HG03196 (cell line): ENCODE results near the gene POLR1E.
"Not testable (repeated sequence)": the region's sequence is repeated elsewhere in the genome, so short reads cannot be mapped to it uniquely, and the experiment has no call there.

ENCODE experiments used
- ATAC-seq: cut with Tn5 transposase; IDR thresholded peaks from one replicate; pipeline ENCODE4 v1.9.1; 2021; ENCODE audit not compliant: unreplicated experiment

POLR1E gene

DNA sequence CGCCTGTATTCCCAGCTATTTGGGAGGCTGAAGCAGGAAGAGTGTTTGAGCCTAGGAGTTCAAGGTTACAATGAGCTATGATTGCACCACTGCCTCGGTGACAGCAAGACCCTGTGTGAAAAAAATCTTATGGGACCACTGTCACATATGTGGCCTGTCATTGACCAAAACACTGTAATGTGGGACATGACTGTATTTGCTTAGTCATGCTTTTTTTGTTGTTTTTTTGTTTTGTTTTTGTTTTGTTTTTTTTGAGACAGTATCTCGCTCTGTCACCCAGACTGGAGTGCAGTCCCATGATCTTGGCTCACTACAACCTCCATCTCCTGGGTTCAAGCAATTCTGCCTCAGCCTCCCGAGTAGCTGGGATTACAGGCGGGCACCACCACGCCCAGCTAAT lies 13.5 kb downstream of the POLR1E start:
- no peak for ATAC-seq

DNA sequence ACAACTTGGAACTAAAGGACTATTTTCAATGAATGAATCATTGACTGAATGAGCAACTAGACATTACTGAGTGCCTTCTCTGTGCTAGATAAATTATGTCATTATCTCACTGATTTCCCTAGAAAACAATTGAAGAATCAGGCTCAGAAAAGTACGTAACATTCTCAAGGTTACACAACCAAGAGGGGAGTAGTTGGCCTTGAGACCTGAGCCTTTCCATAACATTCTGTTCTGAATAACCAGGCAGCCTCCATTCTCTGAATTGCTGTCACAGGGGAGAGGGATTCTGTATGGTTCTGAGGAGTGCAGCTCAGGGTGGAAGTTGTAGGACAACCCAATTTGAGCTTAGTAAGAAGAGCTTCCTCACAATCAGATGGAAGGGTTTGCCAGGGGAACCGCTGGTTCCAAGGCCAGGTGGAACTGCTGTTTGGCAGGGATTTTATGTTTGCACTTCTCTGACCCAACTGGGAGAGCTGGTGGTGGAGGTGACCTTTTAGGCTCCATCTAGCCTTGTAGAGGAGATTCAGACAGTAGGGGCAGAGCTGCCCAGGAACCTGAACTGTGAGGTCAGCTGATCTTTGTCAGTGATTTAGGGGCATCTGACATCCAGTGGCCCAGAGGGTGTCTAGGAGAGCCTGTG lies 16.3 kb downstream of the POLR1E start:
- ATAC-seq, result no peak

DNA sequence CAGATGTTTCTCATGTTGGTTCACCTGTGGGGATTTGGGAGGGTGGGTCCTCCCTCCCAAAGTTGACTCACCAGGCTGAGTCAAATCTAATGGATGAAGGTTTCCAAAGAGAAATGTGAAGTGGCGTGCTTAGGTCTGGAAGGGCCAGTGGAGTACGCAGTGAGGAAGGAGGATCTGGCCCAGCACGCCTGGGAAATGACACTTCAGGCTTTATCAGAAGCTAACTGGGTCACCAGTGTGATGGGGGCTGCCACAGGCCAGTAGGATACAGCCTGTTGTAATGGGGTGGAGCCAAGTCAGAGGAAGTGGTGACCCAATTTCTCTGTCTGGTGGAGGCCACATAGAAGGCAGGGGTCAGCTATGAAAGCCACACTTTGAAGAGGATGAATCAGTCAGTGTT lies 18.0 kb downstream of the POLR1E start:
- no peak for ATAC-seq

DNA sequence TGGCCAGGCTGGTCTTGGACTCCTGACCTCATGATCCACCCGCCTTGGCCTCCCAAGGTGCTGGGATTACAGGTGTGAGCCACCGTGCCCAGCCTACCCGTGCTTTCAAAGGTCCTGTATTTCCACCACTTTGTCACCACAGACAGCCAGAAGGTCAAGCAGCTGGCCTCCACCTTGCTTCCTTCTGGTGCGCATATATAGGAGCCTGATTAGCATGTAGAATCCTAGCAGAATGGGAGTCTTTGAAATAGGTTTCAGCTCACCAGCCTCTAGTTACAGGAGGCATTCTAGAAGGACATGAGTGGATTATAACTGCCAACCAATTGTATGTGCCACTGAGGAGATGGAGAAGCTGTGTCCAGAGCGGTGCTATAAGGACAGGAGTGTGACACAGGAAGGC lies 18.9 kb downstream of the POLR1E start:
- no peak for ATAC-seq

DNA sequence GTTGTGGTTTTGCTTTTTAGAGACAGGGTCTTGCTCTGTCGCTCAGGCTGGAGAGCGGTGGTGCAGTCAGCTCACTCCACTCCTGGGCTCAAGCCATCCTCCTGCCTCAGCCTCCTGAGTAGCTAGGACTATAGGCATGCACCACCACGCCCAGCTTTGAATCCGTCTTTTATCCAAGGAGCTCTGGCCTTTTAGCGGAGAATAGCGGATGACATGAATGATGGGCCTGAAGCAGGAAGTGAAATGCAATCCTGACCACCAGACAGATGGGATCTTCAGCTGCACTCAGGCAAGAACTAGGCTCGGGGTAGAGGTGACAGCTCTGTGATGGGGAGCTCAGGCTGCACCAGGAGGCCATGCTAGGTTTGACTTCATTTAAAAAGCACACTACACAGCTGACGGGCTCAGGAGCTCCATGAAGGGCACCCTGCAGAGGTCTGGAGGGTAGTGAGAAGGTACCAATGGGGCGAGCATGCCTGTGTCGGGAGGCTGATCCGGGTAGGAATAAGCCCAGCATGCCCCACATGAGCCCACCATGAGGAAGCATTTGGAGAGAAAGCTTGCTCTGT lies 21.9 kb downstream of the POLR1E start:
- ATAC-seq, result no peak

DNA sequence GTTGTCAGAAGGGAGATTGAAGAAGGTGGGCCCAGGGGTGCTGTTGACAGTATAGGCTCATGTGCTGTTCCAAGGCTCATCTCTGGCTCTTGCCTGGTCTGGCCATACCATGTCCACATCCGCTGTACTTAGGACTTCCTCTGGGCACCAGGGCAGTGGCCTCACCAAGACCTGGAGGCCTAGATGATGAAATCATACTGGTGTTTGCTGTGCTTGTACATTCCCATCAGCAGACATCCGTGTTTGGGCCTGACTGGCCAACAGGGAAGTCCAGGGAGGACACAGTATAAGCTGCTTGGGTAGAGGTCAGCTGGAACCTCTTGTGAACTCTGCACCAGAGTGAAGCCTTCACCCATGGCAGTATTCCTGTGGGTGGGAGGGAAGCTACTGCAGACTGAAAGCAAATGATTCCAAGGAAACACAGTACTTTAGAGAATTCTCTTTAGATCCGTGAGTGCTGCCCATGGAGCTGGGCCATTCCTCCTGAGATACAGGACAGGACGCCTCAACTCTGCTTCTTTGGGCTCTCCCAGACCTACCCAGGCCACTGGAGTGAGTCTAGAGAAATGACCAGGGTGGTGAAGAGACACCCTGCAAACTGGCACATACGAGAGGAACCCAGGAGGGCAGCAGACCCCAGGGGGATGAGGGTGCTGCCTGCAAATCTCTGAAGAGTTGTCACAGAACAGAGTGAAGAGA lies 22.5 kb downstream of the POLR1E start:
- no peak for ATAC-seq

DNA sequence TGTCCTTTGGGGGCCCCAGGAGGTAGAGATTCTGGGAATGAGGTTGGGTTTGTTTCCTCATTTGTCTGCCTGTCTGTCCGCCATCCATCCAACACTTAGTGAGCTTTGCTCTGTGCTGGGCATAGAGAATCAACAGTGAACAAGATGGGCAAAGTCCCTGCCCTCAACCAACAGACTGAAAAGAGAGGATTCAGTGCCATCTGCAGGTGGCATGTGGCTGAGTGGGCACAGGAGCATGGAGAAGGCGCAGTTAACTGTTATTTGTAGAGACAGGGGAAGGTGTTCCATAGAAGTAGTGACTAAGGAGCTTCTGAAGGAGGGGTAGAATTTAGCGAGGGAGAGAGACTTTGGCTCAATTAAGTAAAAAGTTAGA lies 23.1 kb downstream of the POLR1E start:
- ATAC-seq, result no peak

DNA sequence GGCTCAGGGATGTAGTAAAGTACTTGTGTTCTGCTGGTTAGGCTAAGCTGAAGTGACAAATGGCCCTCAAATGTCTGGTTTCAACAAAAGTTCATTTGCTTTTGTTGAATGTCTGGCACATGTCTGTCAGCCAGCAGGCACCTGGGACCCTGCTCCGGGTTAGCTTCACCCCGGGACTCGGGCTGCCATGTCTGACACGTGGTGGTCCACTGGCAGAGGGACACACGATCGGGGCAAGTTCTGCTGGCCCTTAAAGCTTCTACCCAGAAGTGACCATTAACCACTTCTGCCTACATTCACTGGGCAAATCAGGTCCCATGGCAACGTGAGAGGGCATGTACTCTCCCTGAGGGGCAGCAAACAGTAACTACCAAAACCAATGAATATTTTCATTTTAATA lies 23.8 kb downstream of the POLR1E start:
- no peak for ATAC-seq

DNA sequence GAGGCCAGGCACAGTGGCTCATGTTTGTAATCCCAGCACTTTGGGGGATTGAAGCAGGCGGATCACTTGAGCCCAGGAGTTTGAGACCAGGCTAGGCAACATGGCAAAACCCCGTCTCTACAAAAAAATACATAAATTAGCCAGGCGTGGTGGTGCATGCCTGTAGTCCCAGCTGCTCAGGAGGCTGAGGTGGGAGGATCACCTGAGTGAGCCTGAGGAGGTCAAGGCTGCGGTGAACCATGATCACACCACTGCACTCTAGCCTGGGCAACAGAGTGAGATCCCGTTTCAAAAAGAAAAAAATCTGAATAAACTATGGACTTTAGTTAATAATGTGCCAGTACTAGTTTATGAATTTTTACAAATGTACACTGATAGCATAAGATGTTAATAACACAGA lies 24.3 kb downstream of the POLR1E start:
- not testable (repeated sequence) for ATAC-seq

DNA sequence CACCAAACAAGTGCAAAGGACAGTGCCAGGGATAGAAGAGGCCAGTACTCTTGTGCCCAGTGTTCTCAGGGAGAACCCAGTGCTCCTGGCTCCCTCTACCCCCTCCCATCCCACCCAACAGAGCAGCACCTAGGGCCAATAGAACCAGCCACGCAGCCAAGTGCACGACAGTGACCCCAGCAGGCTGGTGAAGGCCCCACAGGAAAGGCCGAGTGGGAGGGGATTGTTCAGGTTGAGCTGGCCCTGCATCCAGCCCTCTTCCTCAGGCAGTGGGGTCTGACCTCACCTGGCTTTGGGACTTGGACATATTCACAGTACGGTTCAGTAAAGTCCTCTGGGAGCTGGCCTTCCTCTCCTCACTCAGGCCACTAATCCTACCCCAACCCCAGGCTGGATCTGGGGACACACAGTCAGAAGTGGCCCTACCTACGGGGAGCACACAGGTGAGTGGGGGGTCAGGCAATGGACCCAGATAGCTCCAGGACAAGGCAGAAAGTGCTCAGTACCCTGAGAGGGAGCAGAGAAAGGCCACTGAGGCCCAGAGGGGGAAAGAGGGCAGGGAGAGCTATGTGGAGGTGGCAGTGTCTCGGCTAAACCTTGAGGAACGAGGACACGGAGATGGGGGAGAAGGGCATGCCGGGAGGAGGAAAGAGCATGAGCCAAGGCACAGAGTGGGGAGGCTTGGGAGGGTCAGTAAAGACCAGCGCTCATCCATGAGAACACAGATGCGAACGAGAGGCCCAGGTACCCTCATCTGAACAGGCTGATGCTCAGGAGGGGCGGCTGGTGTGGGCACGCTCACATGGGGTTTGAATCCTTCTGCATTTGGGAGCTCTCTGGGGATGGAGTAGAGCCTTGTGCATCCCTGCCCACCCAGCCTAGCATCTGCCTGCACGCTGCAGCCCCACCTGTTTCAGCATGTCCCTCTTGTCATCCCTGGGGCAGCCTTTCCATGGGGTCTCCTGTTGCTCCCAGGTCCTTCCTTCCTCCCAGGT lies 25.6 kb downstream of the POLR1E start:
- ATAC-seq, result no peak

DNA sequence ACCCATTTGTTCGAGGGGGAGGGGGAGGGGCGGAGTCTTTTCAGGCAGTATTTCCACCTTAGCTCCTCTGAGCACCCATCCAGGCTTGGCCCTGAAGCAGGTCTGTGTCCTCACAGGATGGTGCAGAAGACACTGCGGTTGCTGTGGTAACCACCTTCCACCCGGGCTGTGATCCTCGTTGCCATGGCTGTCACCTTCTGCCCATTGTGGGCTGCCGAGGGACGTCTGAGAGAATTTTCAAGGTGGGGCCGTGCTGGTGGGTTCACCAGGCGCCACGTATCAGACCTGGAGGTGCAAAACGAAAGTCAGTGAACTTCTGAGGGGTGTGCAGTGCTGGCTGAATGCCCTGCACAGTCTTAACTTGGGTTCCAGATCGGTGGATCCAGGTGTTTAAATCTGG lies 26.7 kb downstream of the POLR1E start:
- ATAC-seq, result no peak

DNA sequence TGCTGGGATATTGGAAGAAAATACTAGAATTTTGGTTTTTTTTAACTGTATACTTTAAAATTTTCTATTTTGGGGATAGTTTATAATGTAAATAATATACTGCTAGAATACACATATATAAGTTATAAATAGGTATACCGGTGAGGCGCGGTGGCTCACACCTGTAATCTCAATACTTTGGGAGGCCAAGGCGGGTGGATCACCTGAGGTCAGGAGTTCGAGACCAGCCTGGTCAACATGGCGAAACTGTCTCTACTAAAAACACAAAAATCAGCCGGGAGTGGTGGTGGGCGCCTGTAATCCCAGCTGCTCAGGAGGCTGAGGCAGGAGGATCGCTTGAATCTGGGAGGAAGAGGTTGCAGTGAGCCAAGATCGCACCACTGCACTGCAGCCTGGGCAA lies 28.7 kb downstream of the POLR1E start:
- ATAC-seq, result not testable (repeated sequence)

DNA sequence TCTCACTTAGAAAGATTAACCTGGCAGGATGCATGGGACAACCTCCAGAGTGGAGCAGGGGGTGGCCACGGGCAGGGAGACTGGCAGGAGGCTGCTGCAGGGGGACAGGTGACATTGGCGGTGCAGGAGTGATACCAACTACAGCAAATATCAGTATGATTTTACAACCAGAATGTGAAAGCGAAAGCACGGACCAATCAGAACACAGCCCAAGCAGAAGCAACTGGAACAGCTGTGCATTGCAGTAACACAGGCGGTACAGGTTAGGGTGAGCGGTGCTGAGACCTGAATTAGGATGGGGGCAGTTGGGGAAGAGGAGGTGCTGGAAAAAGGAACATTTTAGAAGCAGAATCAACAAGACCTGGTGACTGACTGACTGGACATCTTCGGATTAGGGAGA lies 29.3 kb downstream of the POLR1E start:
- ATAC-seq, result no peak

DNA sequence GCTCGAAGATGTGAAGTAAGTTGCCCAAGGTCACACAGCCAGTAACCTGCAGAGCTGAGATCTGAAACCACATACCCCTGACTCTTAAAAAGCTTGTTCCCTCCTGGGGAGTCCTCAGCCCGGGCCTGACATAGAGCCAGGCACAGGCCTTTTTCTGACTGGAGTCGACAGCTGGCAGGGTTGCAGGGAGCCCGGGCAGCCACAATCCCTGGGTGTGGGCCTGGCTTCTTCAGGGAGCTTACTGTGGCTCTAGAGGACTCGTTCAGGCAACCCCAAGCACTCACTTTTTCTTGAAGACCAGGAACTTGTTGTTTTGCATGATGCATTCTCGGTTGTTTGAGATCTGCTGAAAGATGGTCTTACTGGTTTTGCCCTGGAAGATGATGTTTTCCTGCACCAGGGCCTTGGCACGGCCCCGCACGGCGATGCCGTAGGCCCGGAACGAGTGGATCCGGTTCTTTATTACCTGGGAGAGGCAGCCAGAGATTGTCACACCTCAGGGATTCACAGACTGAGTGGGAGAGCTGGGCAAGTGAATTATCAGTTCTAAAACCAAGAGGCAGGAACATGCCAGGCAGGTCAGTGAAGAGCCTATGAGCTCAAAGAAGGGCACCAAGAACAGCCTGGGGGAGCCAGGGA lies 30.0 kb downstream of the POLR1E start:
- no peak for ATAC-seq

DNA sequence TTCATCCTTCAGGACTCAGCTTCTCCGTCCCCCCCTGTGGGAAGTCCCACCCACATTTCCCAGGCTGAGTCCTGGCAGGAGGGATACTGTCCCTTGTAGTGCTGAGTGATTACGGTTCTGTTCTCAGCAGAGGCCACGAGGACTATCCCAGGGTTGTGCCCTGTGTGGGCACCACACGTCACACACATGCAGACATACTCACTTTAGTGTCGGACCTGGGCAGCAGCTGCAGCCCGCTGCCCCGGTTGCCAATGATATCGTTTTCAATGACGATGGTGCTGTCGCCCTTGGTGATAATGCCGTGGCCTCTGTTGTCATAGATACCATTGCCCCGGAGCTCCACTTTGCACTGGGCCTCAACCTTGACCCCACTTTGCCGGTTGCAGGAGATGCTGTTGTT lies 32.2 kb downstream of the POLR1E start:
- ATAC-seq, result no peak

DNA sequence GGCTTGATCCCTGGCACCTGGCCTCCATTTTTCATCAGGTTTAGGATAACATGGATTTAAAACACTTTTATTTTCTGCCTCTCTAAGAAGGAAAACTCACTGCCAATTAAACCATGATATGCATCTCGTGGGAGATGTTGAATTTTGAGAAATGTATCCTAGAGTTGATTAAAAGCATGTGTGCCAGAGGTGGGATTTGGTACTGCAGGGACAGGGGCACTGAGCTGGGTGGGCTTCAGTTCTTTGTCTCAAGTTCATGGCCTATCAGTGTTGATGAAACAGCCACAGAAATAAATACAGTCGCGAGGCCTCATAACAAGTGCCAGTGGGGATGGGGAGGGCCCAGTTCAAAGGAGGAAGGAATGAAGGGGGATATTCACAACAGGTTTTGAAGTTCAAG lies 34.9 kb downstream of the POLR1E start:
- no peak for ATAC-seq

DNA sequence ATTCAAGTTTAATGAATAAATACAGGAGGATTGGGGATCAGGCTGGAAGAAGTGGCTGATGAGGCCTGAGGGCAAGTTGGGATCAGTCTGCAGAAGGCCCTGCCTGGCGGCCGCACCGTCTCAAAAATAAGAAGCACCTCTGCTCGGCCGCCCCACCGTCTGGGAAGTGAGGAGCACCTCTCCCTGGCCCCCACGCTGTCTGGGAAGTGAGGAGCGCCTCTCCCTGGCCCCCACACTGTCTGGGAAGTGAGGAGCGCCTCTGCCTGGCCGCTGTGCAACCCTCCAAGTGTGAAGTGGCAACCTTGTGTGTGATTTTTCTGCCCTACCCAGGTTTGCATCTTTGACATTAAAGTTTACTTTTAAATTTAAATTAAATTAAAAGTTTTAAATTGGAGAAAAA lies 35.4 kb downstream of the POLR1E start:
- ATAC-seq, result no peak

DNA sequence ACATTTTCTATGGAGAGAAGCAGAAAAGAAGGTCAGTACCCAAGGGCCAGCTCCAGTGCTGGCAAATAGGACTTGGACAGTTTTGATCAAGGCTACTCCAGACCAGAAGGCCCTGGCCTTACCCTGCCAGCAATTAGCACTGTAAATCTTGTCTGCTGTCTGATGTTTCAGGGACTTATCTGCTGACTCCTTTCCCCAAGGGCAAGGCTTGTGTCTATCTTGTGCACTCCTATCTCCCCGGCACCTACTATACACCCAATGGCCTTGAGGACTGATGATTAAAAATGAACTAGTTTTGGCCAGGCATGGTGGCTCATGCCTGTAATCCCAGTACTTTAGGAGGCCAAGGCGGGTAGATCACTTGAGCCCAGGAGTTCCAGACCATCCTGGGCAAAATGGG lies 37.2 kb downstream of the POLR1E start:
- no peak for ATAC-seq

DNA sequence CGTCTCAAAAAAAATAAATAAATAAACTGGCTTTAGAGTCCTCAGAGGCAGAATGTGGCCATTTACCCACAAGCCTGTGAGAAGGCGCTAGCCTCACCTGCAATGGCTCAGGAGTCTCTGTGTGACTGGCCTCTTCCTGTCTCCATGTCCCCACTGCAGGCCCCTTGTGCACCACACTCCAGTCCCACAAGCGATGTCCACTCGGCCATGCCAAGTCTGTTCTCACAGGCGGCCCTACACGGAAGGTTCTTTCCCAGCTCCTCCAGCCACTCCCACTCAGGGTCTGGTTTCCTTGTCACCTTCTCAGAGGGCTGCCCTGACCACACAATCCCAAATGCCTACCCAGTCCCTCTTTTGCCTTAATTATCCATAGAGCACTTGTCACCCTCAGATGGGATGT lies 38.2 kb downstream of the POLR1E start:
- no peak for ATAC-seq

DNA sequence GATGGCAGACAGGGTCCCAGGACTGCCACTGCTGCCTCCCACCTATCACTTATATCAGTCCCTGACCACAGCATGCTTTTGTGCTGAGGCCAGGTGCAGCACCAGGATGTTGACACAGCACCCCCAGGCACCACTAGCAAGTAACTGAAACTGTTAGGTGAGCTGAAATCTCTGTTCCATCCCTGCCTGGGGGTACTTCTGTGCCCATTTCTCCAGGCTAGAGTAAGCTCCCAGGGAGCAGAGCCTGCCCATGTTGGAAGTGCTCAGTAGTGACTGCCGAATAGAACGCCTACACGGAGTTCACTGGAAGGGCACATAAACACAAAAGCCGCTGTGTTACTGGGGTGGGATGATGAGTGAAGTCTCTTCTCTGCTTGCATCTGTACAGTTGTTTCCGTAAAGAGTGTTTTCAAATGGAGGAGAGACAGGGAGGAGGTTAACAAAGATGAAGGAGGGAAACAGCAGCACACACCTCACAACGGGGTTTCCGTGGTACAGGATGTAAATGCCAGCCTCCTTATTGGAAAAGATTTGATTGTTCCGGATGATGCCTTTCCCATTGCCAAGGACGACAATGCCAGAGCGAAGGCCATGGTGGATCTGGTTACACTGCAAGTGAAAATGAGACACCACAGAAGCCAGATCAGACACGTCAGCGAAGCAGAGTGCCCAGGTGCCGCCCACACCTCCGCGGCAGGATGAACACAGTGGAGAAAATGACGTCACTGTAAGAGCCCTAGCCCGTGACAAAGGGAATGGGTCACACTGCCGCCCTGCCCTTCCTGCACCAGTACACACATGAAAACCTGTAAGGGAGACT lies 43.1 kb downstream of the POLR1E start:
- peak; percentile 58 for ATAC-seq
